ENCODE data around the gene ZNFX1. TPM values are rescaled to one million over a fixed set of nuclear protein-coding genes. Genes with fewer than 3 reads are reported as not detected.

Gene ZNFX1
- total RNA-seq, 3 donors from 2014 or later: 33.6 to 36.4 (median 35.5) TPM

- intact Hi-C loops (cut with DNase I, micrococcal nuclease): no loop called here
- H3K4me1 ChIP-seq (ENCODE audit: low read depth): peaks cover 11% of the 10 kb centered on the region
- TF ChIP-seq, protein P1, sequence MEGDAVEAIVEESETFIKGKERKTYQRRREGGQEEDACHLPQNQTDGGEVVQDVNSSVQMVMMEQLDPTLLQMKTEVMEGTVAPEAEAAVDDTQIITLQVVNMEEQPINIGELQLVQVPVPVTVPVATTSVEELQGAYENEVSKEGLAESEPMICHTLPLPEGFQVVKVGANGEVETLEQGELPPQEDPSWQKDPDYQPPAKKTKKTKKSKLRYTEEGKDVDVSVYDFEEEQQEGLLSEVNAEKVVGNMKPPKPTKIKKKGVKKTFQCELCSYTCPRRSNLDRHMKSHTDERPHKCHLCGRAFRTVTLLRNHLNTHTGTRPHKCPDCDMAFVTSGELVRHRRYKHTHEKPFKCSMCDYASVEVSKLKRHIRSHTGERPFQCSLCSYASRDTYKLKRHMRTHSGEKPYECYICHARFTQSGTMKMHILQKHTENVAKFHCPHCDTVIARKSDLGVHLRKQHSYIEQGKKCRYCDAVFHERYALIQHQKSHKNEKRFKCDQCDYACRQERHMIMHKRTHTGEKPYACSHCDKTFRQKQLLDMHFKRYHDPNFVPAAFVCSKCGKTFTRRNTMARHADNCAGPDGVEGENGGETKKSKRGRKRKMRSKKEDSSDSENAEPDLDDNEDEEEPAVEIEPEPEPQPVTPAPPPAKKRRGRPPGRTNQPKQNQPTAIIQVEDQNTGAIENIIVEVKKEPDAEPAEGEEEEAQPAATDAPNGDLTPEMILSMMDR (IDR thresholded peaks at IDR 0.05): no peak
- peaks cover 65% of the 10 kb centered on the region for H3K9me3 ChIP-seq
- no peak overlapping the region for H3K4me3 ChIP-seq
- peaks cover 64% of the 10 kb centered on the region for H3K36me3 ChIP-seq (ENCODE audit: low read depth)
- no peak for ATAC-seq
- DNase-seq: no peak
These were observed 8.1 kb upstream of the ZNFX1 start for GRCh38 chr20:49285813-49286494.

- H3K9me3 ChIP-seq: peaks cover 72% of the 10 kb centered on the region
- DNase-seq: no peak
- peaks cover 69% of the 10 kb centered on the region for H3K36me3 ChIP-seq (ENCODE audit: low read depth)
- TF ChIP-seq, protein P1 (IDR thresholded peaks at IDR 0.05): no peak
- peaks cover 12% of the 10 kb centered on the region for H3K4me1 ChIP-seq (ENCODE audit: low read depth)
- intact Hi-C loops (cut with DNase I, micrococcal nuclease): no loop called here
- H3K4me3 ChIP-seq: no peak overlapping the region
- ATAC-seq: no peak
These were observed 7.4 kb upstream of the ZNFX1 start for GRCh38 chr20:49285233-49285668.

- intact Hi-C loops (cut with DNase I, micrococcal nuclease): no loop called here
- peaks cover 76% of the 10 kb centered on the region for H3K9me3 ChIP-seq
- no peak overlapping the region for H3K4me3 ChIP-seq
These were observed 7.0 kb upstream of the ZNFX1 start for GRCh38 chr20:49284818-49285217.

GRCh38 chr20:49283703-49284625, 6.1 kb upstream of the ZNFX1 start:
- Histone ChIP-seq H3K4me1 (ENCODE audit: low read depth) (peaks cover 22% of the 10 kb centered on the region), H3K36me3 (ENCODE audit: low read depth) (peaks cover 68% of the 10 kb centered on the region), H3K9me3 (peaks cover 79% of the 10 kb centered on the region), H3K4me3 (no peak overlapping the region)
- intact Hi-C loops (cut with DNase I, micrococcal nuclease): no loop called here
- no peak for ATAC-seq
- no peak for DNase-seq
- TF ChIP-seq, protein P1 (IDR thresholded peaks at IDR 0.05): no peak

More at GRCh38 chr20:49284818-49285217, 7.0 kb upstream of the ZNFX1 start:
- no peak for DNase-seq
- TF ChIP-seq, protein P1 (IDR thresholded peaks at IDR 0.05): no peak
- H3K36me3 ChIP-seq (ENCODE audit: low read depth): peaks cover 74% of the 10 kb centered on the region
- ATAC-seq: no peak
- peaks cover 15% of the 10 kb centered on the region for H3K4me1 ChIP-seq (ENCODE audit: low read depth)

DNA sequence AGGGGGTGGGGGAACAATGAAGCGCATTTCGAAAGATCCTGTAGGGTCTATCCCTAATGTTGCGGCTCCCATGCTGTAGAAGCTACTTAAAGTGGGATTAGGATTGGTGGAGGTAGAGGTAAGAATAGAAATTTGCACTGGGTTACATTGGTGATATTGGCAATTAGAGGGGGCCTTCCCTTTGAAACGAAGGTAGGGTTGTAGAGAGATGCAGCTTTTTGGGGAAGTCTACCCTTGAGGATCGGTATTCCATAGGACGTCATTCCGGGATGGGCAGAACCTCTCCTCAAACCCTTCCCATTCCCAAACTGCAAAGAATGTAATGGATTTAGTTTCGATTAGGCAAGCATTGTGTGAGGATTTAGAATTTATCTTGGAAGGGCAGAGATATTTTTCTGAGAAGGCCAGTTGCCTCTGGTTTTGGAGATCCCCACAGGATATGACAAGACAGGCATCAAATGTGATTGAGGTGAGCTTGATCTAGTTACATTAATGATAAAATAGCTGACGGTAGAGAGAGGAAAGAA, 5.4 kb upstream of the ZNFX1 start:
- DNase-seq (no peak), ATAC-seq (no peak)
- TF ChIP-seq, protein P1 (IDR thresholded peaks at IDR 0.05): no peak
- peaks cover 64% of the 10 kb centered on the region for H3K36me3 ChIP-seq (ENCODE audit: low read depth)
- H3K4me3 ChIP-seq: no peak overlapping the region
- peaks cover 79% of the 10 kb centered on the region for H3K9me3 ChIP-seq
- H3K4me1 ChIP-seq (ENCODE audit: low read depth): peaks cover 21% of the 10 kb centered on the region
- intact Hi-C loops (cut with DNase I, micrococcal nuclease): no loop called here
